Progenitor cell of endocrine pancreas (in vitro differentiated cells): Measurements from ENCODE around the gene CRYZL1. TPM values are rescaled to one million over a fixed set of nuclear protein-coding genes. Genes with fewer than 3 reads are reported as not detected.

Experiments used
- DNase-seq: peaks from one replicate; pipeline ENCODE4 v3.0.0; 2021; ENCODE audit warnings: low spot score; ENCODE audit not compliant: unreplicated experiment
- H3K27ac Mint-ChIP-seq: 2 replicates; pipeline ENCODE4 v1.8.0; 2021; ENCODE audit warnings: mild to moderate bottlenecking, moderate library complexity, mixed read lengths
- H3K27me3 Mint-ChIP-seq: 2 replicates; pipeline ENCODE4 v1.8.0; 2021; ENCODE audit warnings: mixed read lengths
- H3K36me3 Mint-ChIP-seq: 2 replicates; pipeline ENCODE4 v1.8.0; 2022; ENCODE audit warnings: mixed read lengths; ENCODE audit not compliant: insufficient read depth
- H3K4me1 Mint-ChIP-seq: 2 replicates; pipeline ENCODE4 v1.8.0; 2021; ENCODE audit warnings: low read depth, mixed read lengths
- H3K4me3 Mint-ChIP-seq: 2 replicates; pipeline ENCODE4 v1.8.0; 2021; ENCODE audit warnings: low read depth, mild to moderate bottlenecking, moderate library complexity, mixed read lengths
- H3K9me3 Mint-ChIP-seq: 2 replicates; pipeline ENCODE4 v1.8.0; 2021; ENCODE audit warnings: low read depth, mixed read lengths
- total RNA-seq: library from RNA; stranded (reverse); gene quantifications from 2 replicates; pipeline ENCODE4 v1.2.1, GENCODE V29; 2021
- TF ChIP-seq, protein P1 (sequence below): fragments of 200-600 bp; sonication (generic); IDR thresholded peaks from one replicate; pipeline ENCODE4 v1.5.0; 2021; ENCODE audit warnings: antibody characterized with exemption, mild to moderate bottlenecking; ENCODE audit not compliant: unreplicated experiment

Gene CRYZL1
- total RNA-seq, 1 donor from 2014 or later = 42.8 TPM

DNA sequence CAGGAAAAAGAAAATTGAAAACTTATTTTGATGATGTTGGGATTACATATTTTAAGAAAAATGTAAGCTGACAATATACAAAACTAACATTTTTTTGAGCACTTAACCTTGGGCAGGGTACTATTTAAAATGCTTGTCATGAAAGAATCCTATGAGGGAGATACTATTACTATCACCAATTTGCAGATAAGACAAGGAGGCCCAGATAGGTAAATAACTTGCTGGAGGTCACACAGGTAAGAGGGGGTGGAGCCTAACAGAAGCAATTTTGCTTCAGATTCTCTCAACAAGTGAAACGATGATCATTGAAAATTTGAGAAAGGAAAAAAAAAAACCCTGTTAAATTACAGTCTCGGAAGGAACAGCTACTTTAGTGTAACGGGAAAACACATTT is 100.8 kb downstream of the CRYZL1 start:
- H3K27me3 Mint-ChIP-seq = no peaks in the 10 kb centered on the region
- no peaks in the 10 kb centered on the region for H3K9me3 Mint-ChIP-seq
- H3K36me3 Mint-ChIP-seq = peaks cover 13% of the 10 kb centered on the region
- H3K4me1 Mint-ChIP-seq = peaks cover 27% of the 10 kb centered on the region
- peak overlapping the region; percentile 100 for H3K27ac Mint-ChIP-seq
- TF ChIP-seq, protein P1, sequence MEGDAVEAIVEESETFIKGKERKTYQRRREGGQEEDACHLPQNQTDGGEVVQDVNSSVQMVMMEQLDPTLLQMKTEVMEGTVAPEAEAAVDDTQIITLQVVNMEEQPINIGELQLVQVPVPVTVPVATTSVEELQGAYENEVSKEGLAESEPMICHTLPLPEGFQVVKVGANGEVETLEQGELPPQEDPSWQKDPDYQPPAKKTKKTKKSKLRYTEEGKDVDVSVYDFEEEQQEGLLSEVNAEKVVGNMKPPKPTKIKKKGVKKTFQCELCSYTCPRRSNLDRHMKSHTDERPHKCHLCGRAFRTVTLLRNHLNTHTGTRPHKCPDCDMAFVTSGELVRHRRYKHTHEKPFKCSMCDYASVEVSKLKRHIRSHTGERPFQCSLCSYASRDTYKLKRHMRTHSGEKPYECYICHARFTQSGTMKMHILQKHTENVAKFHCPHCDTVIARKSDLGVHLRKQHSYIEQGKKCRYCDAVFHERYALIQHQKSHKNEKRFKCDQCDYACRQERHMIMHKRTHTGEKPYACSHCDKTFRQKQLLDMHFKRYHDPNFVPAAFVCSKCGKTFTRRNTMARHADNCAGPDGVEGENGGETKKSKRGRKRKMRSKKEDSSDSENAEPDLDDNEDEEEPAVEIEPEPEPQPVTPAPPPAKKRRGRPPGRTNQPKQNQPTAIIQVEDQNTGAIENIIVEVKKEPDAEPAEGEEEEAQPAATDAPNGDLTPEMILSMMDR = no peak
- H3K4me3 Mint-ChIP-seq = peak overlapping the region; percentile 92
- DNase-seq = no peak

DNA sequence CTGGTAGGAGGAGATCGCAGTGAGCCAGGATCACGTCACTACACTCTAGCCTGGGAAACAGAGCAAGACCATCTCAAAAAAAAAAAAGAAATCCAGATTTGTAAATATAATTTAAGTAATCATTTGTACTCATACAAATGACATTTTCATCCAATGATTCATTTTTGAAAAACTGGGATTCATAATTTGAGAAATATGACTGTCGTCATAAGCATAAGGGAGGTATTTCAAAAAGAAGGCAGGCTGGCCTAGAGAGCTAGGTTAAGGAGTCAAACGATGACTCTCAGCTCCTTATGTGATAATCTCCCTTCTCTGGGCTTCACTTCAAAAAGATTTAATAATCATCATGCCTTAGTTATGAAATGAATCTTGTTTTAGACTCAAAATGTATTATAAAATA is 101.9 kb downstream of the CRYZL1 start:
- no peaks in the 10 kb centered on the region for H3K27me3 Mint-ChIP-seq
- H3K4me1 Mint-ChIP-seq = peaks cover 21% of the 10 kb centered on the region
- TF ChIP-seq, protein P1 = no peak
- no peaks in the 10 kb centered on the region for H3K9me3 Mint-ChIP-seq
- no peak overlapping the region for H3K4me3 Mint-ChIP-seq
- H3K27ac Mint-ChIP-seq = no peak overlapping the region
- H3K36me3 Mint-ChIP-seq = peaks cover 17% of the 10 kb centered on the region
- DNase-seq = no peak

Other genes starting within 250 kb of the CRYZL1 start
- gene IFNGR2, start 238.3 kb downstream of the CRYZL1 start, total RNA-seq = 63.0 and 65.3 TPM in 2 replicates
- 39.4 and 39.9 TPM in 2 replicates for gene TMEM50B, start 161.8 kb downstream of the CRYZL1 start, total RNA-seq
- 4.9 and 5.5 TPM in 2 replicates for gene DNAJC28, start 150.0 kb downstream of the CRYZL1 start, total RNA-seq
- 100 and 105 TPM in 2 replicates for gene GART, start 99.6 kb downstream of the CRYZL1 start, total RNA-seq
- gene SON, start 98.7 kb downstream of the CRYZL1 start, total RNA-seq = 395 and 416 TPM in 2 replicates
- gene DONSON, start 53.1 kb downstream of the CRYZL1 start, total RNA-seq = 21.9 and 23.1 TPM in 2 replicates
- gene ITSN1, start 760 bp upstream of the CRYZL1 start, total RNA-seq = 112 and 116 TPM in 2 replicates